GM19023 (cell line): ENCODE results near the gene PAXX.

Experiments used
- ATAC-seq: cut with Tn5 transposase; IDR thresholded peaks from one replicate; pipeline ENCODE4 v1.9.1; 2021; ENCODE audit warnings: mild to moderate bottlenecking, moderate library complexity; ENCODE audit not compliant: unreplicated experiment

The PAXX gene

GRCh38 chr9:137015976-137016375, 23.8 kb downstream of the PAXX start:
- ATAC-seq: no peak

- ATAC-seq: no peak
Observed at GRCh38 chr9:137016436-137016835, 24.2 kb downstream of the PAXX start.

GRCh38 chr9:137017071-137017470, 24.8 kb downstream of the PAXX start:
- no peak for ATAC-seq

GRCh38 chr9:137017791-137018497, 25.7 kb downstream of the PAXX start:
- ATAC-seq: no peak

DNA sequence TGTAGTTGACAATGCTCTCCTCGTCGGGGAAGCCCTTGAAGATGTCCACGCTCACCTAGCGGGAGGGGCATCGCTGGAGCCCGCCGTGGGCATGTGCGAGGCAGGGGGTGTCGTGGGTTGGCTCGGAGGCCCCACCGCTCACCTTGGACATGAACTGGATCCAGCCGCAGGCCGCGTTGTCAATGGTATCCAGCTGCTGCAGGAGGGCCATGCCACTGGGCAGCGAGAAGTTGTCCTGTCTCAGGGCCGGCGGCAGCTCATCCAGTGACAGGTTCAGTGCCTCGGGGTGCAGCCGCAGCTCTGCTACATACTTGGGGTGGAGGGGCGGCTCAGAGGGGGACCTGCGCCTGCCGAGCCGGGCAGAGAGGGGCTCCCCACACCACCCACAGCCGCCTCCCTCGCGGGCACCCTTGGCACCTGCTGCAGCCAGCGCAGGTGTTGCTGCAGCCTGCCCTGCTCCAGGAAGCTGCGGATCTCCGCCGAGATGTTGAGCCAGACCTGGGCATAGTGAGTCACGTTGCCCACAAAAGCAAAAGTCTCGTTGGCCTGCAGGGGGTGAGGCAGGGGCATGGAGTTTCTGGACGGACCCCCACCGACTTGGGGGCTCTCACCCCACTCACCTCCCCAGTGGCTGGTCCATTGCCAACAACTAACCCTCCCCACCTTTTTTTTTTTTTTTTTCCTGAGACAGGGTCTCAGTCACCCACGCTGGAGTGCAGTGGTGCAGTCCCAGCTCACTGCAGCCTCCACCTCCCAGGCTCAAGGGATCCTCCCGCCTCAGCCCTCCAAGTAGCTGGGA, 26.7 kb downstream of the PAXX start:
- ATAC-seq: no peak

DNA sequence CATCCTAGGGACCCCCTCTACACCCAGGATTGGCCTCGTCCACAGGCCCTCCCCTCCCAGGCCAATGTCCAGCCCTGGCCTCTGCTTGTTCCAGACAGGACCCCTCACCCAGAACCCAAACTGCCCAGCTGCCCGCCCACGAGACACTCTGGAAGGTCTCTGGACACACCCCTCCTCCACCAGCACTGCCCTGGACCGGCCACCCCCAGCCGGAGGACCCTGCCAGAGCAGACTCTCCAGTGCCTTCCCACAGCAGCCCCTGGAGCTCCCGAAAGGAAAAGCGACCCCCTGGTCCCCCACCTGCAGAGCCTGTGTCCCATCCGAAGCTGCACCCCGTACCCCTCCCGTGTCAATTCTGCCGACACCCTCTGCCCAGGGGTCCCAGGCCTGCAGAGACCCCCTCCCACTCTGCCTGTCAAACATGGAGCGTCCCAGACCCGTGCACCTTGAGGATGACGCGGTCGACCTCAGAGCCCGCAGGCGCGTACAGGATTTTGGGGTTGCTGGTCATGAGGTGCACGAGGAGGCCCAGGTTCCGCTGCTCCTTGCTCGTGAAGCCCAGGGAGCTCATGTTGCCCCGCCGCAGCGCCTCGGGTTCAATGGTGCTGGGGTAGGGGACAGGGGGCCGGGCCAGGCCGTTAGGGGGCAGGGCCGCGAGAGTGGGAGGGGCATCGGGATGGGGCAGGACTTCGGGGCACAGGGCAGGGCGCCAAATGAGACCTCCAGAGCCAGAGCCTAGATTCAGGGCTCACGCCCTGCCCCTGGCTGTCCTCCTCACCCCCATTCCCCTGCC, 27.9 kb downstream of the PAXX start:
- ATAC-seq: no peak

DNA sequence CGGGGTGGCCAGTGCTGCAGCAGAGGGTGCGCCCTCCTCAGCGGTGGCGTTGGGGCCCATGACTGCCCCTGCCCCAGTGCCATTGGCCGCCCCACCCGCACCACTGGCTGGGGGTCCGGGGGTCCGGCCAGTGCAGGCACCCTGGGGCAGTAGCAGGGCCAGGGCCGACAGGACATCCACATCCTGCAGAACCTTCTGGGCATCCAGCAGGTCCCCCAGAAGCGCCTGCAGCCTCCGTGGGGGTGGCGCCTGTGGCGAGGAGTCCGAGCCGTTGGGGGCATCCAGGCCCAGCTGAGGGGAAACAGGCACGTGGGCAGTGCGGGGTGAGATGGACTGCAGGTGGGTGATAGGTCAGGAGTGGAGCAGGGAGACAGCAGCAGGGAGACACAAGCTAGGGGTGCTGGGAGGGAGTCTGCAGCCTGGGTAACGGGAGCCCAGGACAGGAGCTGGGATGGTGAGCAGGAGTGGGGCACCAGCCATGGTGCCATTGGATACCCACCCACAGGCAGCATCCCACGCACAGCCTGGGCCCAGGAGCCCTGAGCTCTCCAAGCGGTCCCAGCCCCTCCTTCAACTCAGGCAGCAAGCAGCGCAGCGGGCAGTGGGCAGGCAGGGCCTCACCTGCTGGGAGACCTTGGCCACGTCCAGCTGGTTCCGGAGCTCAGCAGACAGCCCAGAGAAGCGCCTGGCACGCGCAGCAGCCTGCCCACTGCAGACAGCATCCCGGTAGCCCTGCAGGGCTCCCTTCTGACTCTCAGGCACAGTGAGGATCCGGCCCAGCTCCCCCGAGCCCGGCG, 28.7 kb downstream of the PAXX start:
- ATAC-seq: no peak

- ATAC-seq: no peak
Observed at GRCh38 chr9:137021568-137021978, 29.4 kb downstream of the PAXX start.

GRCh38 chr9:137021979-137022661, 29.9 kb downstream of the PAXX start:
- ATAC-seq: no peak

DNA sequence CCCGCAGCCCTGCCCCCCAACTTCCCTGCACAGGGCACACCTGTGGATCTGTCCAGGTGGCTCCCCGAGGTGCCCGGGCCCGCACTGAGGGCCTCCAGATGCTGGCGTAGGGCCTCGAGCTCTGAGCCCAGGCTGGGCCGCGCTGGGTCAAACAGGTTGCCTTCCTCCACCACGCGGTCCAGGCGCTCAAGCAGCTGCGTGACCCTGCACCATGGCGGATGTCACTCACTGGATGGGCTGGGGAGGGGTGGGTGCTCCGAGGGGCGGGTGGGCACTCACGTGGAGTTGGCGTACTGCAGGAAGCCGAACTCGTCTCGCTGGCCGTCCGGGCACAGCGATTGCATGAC, 30.4 kb downstream of the PAXX start:
- no peak for ATAC-seq

DNA sequence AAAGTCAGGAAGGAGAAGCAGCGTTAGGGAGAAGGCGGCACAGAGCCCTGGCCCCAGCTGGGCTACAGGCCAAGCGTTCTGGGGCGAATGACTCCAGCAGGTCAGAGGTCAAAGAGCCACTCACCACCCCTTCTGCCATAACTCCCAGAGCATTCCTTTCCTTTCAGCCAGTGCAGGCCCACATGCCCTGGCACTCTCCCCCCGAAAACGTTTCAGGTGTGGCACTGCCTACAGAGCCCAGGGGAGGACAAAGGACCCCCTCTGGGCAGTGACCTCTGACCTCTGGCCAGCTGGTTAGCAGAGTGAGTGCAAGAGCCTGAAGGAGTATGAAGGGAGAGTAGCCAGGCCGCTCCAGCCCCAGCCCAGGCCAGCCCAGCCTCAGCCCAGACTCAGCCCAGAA, 30.9 kb downstream of the PAXX start:
- ATAC-seq: no peak

GRCh38 chr9:137023583-137023991, 31.4 kb downstream of the PAXX start:
- ATAC-seq: no peak

DNA sequence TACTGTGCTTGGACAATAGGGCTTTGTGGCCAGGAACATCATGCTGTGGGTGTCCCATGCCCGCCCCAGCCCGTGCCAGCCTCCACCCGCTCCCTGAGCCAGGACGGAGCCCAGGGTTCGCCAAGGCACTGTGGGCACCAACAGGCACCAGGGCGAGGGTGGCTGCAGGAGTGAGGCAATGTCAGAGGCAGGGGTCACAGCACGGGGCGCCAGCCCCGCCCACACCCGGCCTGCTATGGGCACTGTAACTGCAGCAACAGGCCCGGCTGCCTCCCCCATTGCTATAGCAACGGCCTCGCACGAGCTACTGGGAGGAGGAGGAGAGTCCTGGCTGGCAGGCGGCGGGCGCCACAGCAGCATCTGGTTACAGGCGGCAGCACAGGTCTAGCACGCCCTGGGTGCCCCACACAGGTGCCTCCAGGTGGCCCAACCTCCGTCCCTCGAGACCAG, 33.3 kb downstream of the PAXX start:
- ATAC-seq: no peak

GRCh38 chr9:137026384-137026783, 34.2 kb downstream of the PAXX start:
- no peak for ATAC-seq

DNA sequence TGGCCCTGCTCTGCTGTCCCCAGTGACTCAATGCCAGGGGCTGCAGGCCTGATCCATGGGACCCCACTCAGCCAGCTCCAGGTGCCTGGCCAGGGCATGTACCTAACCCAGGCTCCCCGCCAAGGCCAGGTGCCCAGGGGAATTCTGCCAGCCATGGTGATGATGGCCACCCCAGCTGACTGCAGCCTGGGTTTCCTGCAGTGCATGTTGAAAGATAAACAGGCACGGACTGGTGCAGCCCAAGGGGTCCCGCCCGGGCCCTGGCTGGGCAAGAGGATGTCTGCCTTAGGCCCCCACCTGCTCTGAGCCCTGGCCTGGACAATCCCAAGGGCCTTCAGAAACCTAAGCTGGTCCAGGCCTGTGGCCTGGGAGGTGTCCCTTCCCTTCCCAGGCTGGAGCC, 34.6 kb downstream of the PAXX start:
- no peak for ATAC-seq

DNA sequence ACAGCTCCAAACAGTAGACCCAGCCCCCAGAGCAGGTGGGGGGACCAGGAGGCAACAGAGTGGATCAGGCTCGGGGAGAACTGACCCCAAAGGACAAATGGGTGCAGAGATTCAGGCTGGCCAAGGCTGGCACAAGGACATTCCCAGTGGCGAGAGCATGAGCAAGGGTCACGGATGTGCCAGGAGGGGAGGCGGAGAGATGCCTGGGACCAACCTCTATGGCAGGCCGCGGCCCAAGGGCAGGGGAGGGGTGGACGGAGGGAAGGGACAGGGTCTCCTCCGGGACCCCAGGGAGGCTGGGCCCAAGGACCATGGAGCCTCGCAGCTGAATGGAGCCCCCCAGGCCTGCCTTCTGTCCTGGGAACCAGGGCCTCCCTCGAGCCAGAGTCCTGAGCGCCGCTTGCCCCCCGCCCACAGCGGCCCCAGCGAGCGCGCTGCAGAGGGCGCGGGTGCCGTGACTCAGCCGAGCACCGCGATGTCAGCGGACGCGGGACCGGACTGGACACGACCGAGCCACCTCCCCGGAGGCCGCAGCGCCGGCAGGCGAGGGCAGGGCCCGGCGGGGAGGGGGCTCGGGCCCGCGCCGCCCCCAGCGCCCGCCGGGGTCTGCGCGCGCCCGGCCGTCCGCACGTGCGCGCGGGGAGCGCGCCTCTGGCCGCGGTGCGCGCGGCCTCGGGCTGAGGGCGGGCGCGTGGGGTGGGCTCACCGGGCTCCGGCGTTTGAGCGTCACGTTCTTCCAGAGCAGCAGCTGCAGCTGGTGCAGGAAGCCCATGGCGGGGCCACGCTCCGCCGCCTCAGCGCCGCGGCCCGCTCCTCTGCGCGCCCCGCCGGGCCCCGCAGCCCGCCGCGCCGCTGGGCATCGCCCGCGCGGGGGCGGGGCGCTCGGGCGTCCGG, 35.4 kb downstream of the PAXX start, which contains the start of gene ABCA2:
TSS of gene ABCA2 (minus strand) at position 869 of the 894 bp plus-strand sequence. CDS start at position 772, 97 bp downstream.
- no peak for ATAC-seq

- peak; percentile 37 for ATAC-seq
Observed at GRCh38 chr9:137028263-137029057, 36.2 kb downstream of the PAXX start.
